Measurements from ENCODE around the gene AHCYL2.

The AHCYL2 gene

GRCh38 chr7:129262324-129262723 lies 37.5 kb downstream of the AHCYL2 start:
- no peak for TF ChIP-seq CTCF (IDR thresholded peaks at IDR 0.05; ENCODE audit: low read depth, low read length, missing control alignments)
- Histone ChIP-seq H3K4me3 (ENCODE audit: low read depth, low read length) (no peak overlapping the region), H3K36me3 (replicated peaks) (no peaks in the 10 kb centered on the region), H3K27me3 (replicated peaks) (no peaks in the 10 kb centered on the region), H3K27ac (no peak overlapping the region)
- DNase-seq = no peak
- in situ Hi-C loops (cut with HindIII; ENCODE audit: low pct_ligation_motif_present, low sequenced_read_pairs) = no loop called here

DNA sequence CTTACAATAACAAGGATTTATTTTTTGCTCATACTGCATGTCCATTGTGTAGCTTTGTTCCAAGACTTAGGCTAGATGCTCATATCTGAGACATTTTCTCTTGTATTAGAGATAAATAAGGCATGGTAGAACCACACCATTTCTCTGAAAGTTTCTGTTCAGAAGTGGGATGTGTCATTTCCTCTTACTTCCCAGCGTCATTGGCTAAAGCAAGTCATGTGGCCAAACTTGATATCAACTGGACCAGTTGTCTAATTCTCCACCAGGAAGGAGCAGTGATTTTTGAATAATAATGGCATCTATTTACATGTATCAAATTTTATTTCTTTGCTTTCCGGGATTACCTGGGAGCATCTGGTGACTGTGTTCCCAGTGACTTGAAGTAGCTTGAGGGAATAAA lies 38.3 kb downstream of the AHCYL2 start:
- Histone ChIP-seq H3K4me3 (ENCODE audit: low read depth, low read length) (no peak overlapping the region), H3K27me3 (replicated peaks) (no peaks in the 10 kb centered on the region), H3K36me3 (replicated peaks) (no peaks in the 10 kb centered on the region), H3K27ac (no peak overlapping the region)
- no peak for TF ChIP-seq CTCF (IDR thresholded peaks at IDR 0.05; ENCODE audit: low read depth, low read length, missing control alignments)
- DNase-seq = no peak
- in situ Hi-C loops (cut with HindIII; ENCODE audit: low pct_ligation_motif_present, low sequenced_read_pairs) = no loop called here

- in situ Hi-C loops (cut with HindIII; ENCODE audit: low pct_ligation_motif_present, low sequenced_read_pairs) = no loop called here
- H3K36me3 ChIP-seq (replicated peaks) = no peaks in the 10 kb centered on the region
- no peak overlapping the region for H3K4me3 ChIP-seq (ENCODE audit: low read depth, low read length)
- no peak for TF ChIP-seq CTCF (IDR thresholded peaks at IDR 0.05; ENCODE audit: low read depth, low read length, missing control alignments)
- no peak overlapping the region for H3K27ac ChIP-seq
- H3K27me3 ChIP-seq (replicated peaks) = no peaks in the 10 kb centered on the region
- DNase-seq = no peak
Observed at GRCh38 chr7:129264534-129264933, 39.7 kb downstream of the AHCYL2 start.

- TF ChIP-seq CTCF (IDR thresholded peaks at IDR 0.05; ENCODE audit: low read depth, low read length, missing control alignments) = no peak
- no peaks in the 10 kb centered on the region for H3K27me3 ChIP-seq (replicated peaks)
- DNase-seq = no peak
- H3K4me3 ChIP-seq (ENCODE audit: low read depth, low read length) = no peak overlapping the region
- in situ Hi-C loops (cut with HindIII; ENCODE audit: low pct_ligation_motif_present, low sequenced_read_pairs) = no loop called here
- no peaks in the 10 kb centered on the region for H3K36me3 ChIP-seq (replicated peaks)
- H3K27ac ChIP-seq = no peak overlapping the region
Observed at GRCh38 chr7:129265328-129265727, 40.5 kb downstream of the AHCYL2 start.

DNA sequence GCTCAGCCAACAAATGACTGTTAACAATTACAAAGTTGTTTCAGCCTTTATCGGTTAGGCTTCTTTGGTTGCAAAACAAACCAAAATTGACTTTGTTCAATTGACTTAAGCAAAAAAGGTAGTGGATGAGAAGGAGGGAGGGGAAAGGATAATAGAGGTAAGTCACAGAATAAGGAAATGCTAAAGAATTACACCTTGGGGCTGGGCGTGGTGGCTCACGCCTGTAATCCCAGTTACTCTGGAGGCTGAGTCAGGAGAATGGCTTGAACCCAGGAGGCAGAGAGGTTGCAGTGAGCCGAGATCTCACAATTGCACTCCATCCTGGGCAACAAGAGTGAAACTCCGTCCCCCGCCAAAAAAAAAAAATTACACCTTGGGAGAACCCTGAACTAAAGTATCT lies 41.4 kb downstream of the AHCYL2 start:
- in situ Hi-C loops (cut with HindIII; ENCODE audit: low pct_ligation_motif_present, low sequenced_read_pairs) = no loop called here
- Histone ChIP-seq H3K27ac (no peak overlapping the region), H3K4me3 (ENCODE audit: low read depth, low read length) (no peak overlapping the region), H3K36me3 (replicated peaks) (no peaks in the 10 kb centered on the region), H3K27me3 (replicated peaks) (no peaks in the 10 kb centered on the region)
- no peak for TF ChIP-seq CTCF (IDR thresholded peaks at IDR 0.05; ENCODE audit: low read depth, low read length, missing control alignments)
- DNase-seq = no peak

DNA sequence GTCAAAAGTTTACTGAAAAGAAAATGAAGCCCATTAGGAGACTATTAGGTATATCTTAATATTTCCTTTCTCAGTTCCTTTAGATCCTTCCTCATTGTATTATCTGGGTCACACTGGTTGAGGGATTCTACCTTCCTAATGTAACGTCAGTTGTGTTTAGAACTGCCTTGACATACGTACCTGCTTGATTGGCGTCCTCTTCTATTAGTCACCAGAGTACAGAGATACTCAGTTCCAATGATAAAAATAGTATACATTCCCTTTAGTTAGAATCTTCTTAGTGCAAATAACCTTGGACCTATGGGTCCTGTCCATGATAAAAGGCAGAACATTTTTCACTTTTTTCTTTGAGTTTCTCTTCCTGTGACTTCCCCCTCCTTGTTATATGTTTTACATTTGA lies 45.2 kb downstream of the AHCYL2 start:
- Histone ChIP-seq H3K4me3 (ENCODE audit: low read depth, low read length) (no peak overlapping the region), H3K27ac (no peak overlapping the region), H3K36me3 (replicated peaks) (no peaks in the 10 kb centered on the region), H3K27me3 (replicated peaks) (no peaks in the 10 kb centered on the region)
- TF ChIP-seq CTCF (IDR thresholded peaks at IDR 0.05; ENCODE audit: low read depth, low read length, missing control alignments) = no peak
- DNase-seq = no peak
- in situ Hi-C loops (cut with HindIII; ENCODE audit: low pct_ligation_motif_present, low sequenced_read_pairs) = no loop called here

All from brain microvascular endothelial cell (primary cell).